B cell (primary cell): Measurements from ENCODE around the gene TRAPPC5. TPM values are rescaled to one million over a fixed set of nuclear protein-coding genes. Genes with fewer than 3 reads are reported as not detected.

Experiments
- ATAC-seq: fragments of 200-7000 bp; cut with Tn5 transposase; one replicate; pipeline ENCODE4 v1.10.0; 2021; ENCODE audit warnings: low read depth, mild to moderate bottlenecking, moderate number of reproducible peaks, moderate library complexity
- CTCF ChIA-PET: fragments of 350-600 bp; sonication (Branson Sonifier 250); formaldehyde crosslinking; loops from one replicate; lab custom pipeline; 2021; ENCODE audit warnings: antibody characterized with exemption, inconsistent platforms; lab: Charles Lee
- POLR2A ChIA-PET: fragments of 350-600 bp; sonication (Branson Sonifier 250); formaldehyde crosslinking; loops from one replicate; lab custom pipeline; 2021; ENCODE audit warnings: antibody characterized with exemption; lab: Charles Lee
- DNase-seq: peaks from one replicate; pipeline ENCODE4 v3.0.0; 2013
- H2AFZ ChIP-seq: 2 replicates; pipeline ENCODE4 v1.6.1; 2012; ENCODE audit warnings: mild to moderate bottlenecking, low read depth, low read length; ENCODE audit not compliant: insufficient read depth, poor library complexity, severe bottlenecking
- H3K27ac ChIP-seq, 2 donors: 1 replicate in 1 of 2; 2 replicates in 1 of 2; pipeline ENCODE4 v1.5.1; 2012 to 2013; ENCODE audit warnings: low read length in 2 of 2, mild to moderate bottlenecking in 2 of 2, moderate library complexity in 1 of 2
- H3K27me3 ChIP-seq, 4 experiments: fragments of 200-600 bp in 1 of 4; sonication (generic) in 1 of 4; replicated peaks in 1 of 4; 1 replicate in 2 of 4; 2 replicates in 2 of 4; pipeline versions ENCODE4 v1.6.1 to v1.7.0; 2013 to 2016; ENCODE audit warnings: low read length in 3 of 4, mild to moderate bottlenecking in 2 of 4, mixed read lengths in 1 of 4, moderate library complexity in 1 of 4; ENCODE audit not compliant: insufficient read depth in 4 of 4, control insufficient read depth in 3 of 4; ENCODE audit errors: control extremely low read depth in 1 of 4
- H3K36me3 ChIP-seq, 2 experiments: replicated peaks in 1 of 2; 1 replicate in 1 of 2; 2 replicates in 1 of 2; pipeline versions ENCODE4 v1.6.1 to v1.7.1; 2013; ENCODE audit warnings: low read length in 1 of 2; ENCODE audit not compliant: insufficient read depth in 2 of 2, control insufficient read depth in 1 of 2; ENCODE audit errors: control extremely low read depth in 1 of 2, extremely low read depth in 1 of 2
- H3K4me1 ChIP-seq, 2 donors: fragments of 200-600 bp in 1 of 2; sonication (generic) in 1 of 2; 1 replicate in 1 of 2; 2 replicates in 1 of 2; pipeline versions ENCODE4 v1.5.1 to v1.6.1; 2013 to 2017; ENCODE audit warnings: low read length in 2 of 2; ENCODE audit not compliant: control insufficient read depth in 2 of 2, insufficient read depth in 2 of 2
- H3K4me2 ChIP-seq: replicated peaks from 2 replicates; pipeline ENCODE3; 2012; ENCODE audit warnings: mild to moderate bottlenecking, low read depth, low read length; ENCODE audit not compliant: poor library complexity, severe bottlenecking
- H3K4me3 ChIP-seq, 5 experiments: fragments of 200-600 bp in 1 of 5; sonication (generic) in 1 of 5; 1 replicate in 3 of 5; 2 replicates in 2 of 5; pipeline versions ENCODE4 v1.5.1 to v1.7.0; 2011 to 2016; ENCODE audit warnings: low read length in 4 of 5, mild to moderate bottlenecking in 4 of 5, low read depth in 2 of 5, control low read depth in 1 of 5, moderate library complexity in 1 of 5; ENCODE audit not compliant: insufficient read depth in 1 of 5; ENCODE audit errors: control extremely low read depth in 1 of 5, extremely low read depth in 1 of 5
- H3K79me2 ChIP-seq: fragments of 200-600 bp; sonication (generic); one replicate; pipeline ENCODE4 v1.6.0; 2016; ENCODE audit warnings: low read length; ENCODE audit not compliant: control insufficient read depth, insufficient read depth
- H3K9ac ChIP-seq: fragments of 200-600 bp; sonication (generic); 2 replicates; pipeline ENCODE4 v1.6.1; 2017; ENCODE audit warnings: mild to moderate bottlenecking, low read length, moderate library complexity
- H3K9me3 ChIP-seq, 3 donors: one replicate each; pipeline versions ENCODE4 v1.6.1 to v1.7.1; 2013; ENCODE audit warnings: low read length in 2 of 3; ENCODE audit not compliant: control insufficient read depth in 2 of 3, insufficient read depth in 1 of 3; ENCODE audit errors: control extremely low read depth in 1 of 3
- H4K20me1 ChIP-seq: 2 replicates; pipeline ENCODE4 v1.6.0; 2012; ENCODE audit warnings: mild to moderate bottlenecking, low read length; ENCODE audit not compliant: insufficient read depth, control insufficient read depth, poor library complexity, severe bottlenecking
- H3K27ac Mint-ChIP-seq: one replicate; pipeline ENCODE4 v1.8.0; 2021; ENCODE audit warnings: mixed read lengths
- H3K27me3 Mint-ChIP-seq: one replicate; pipeline ENCODE4 v1.8.0; 2021; ENCODE audit warnings: mixed read lengths
- H3K4me1 Mint-ChIP-seq: one replicate; pipeline ENCODE4 v1.8.0; 2021; ENCODE audit warnings: mixed read lengths
- H3K4me3 Mint-ChIP-seq: one replicate; pipeline ENCODE4 v1.8.0; 2021; ENCODE audit warnings: mixed read lengths
- H3K9me3 Mint-ChIP-seq: one replicate; pipeline ENCODE4 v1.8.0; 2022; ENCODE audit warnings: mixed read lengths; ENCODE audit not compliant: insufficient read depth
- CTCF ChIP-seq: fragments of 200-600 bp; IDR thresholded peaks from one replicate; pipeline ENCODE4 v1.8.0; 2022; ENCODE audit warnings: antibody characterized with exemption, mild to moderate bottlenecking
- EZH2 ChIP-seq: IDR thresholded peaks from 2 replicates; pipeline ENCODE4 v1.6.1; 2012; ENCODE audit warnings: borderline replicate concordance, low read depth, mild to moderate bottlenecking, moderate library complexity, low read length; ENCODE audit not compliant: insufficient read depth, poor library complexity, severe bottlenecking
- WGBS: methylation state at CpG from one replicate; pipeline ENCODE4 v1.1.5; 2013; ENCODE audit warnings: missing lambda C conversion rate; ENCODE audit not compliant: insufficient coverage; 5-methylcytosine and 5-hydroxymethylcytosine counted together
- intact Hi-C: fragments of 100-400 bp; cut with micrococcal nuclease; formaldehyde crosslinking; loops from one replicate; pipeline ENCODE4 v1.10.0; 2022
- polyA plus RNA-seq: library from polyadenylated mRNA; depleted of rRNA; stranded (reverse); fragments of >200 nt; gene quantifications from 2 replicates; pipeline ENCODE4 v1.2.3, GENCODE V29; 2012
- total RNA-seq, 2 donors: library from RNA; stranded (reverse); fragments of 120-200 nt in 1 of 2; gene quantifications; 1 replicate in 1 of 2; 2 replicates in 1 of 2; pipeline versions ENCODE4 v1.2.3 to v1.2.4, GENCODE V29; 2013 to 2022

Gene TRAPPC5
- total and polyA plus RNA-seq, 2 donors (not counting 1 experiment from before 2014, with no cell fraction given), result 61.5 to 64.9 TPM

- Mint-ChIP-seq H3K27me3 (no peaks in the 10 kb centered on the region), H3K4me3 (peak overlapping the region; percentile 87), H3K4me1 (peaks cover 83% of the 10 kb centered on the region), H3K9me3 (no peaks in the 10 kb centered on the region), H3K27ac (peak overlapping the region; percentile 100)
- no peak for TF ChIP-seq CTCF
- TF ChIP-seq EZH2, result no peak
- Histone ChIP-seq H3K4me1 (peaks cover 90 to 97% of the 10 kb centered on the region in 2 donors), H3K9me3 (peaks cover 0 to 6% (median 0%) of the 10 kb centered on the region in 3 donors), H3K27me3 (no peaks in the 10 kb centered on the region), H3K36me3 (no peaks in the 10 kb centered on the region), H3K4me3 (peak overlapping the region in 4 of 5 experiments; percentile 12 to 42 (median 21)), H4K20me1 (no peaks in the 10 kb centered on the region), H3K79me2 (peaks cover 70% of the 10 kb centered on the region), H3K9ac (peak overlapping the region; percentile 41), H3K27ac (peak overlapping the region; percentile 95 to 98), H3K4me2 (peak overlapping the region; percentile 71), H2AFZ (peak overlapping the region; percentile 39)
- POLR2A ChIA-PET, result interaction anchor here (0.7 to 1.5 kb wide), 5 partner anchors 11 to 38 kb away, joined by 3 to 9 read pairs (median 4); no protein-coding TSS in a partner anchor
- 4% methylated on average over 13 of the region's 24 CpGs for WGBS
- CTCF ChIA-PET, result interaction anchor here (1.0 to 3.2 kb wide), 7 partner anchors 9 to 94 kb away, joined by 3 to 24 read pairs (median 4); partner anchors contain the start of gene TRAPPC5
- ATAC-seq, result peak; percentile 45
- DNase-seq, result peak; percentile 94
- intact Hi-C loops, result loop anchor here (1.0 to 10.0 kb wide), 2 partner anchors 13 to 361 kb away; partner anchors contain the start of gene ARHGEF18
Measured at GRCh38 chr19:7705387-7706187, 25.0 kb downstream of the TRAPPC5 start.
